IMR-90 (cell line): ENCODE measurements around the gene CC2D1A. TPM values are rescaled to one million over a fixed set of nuclear protein-coding genes. Genes with fewer than 3 reads are reported as not detected.

ENCODE experiments used
- ATAC-seq: fragments of 200-7000 bp; cut with Tn5 transposase; 2 replicates; pipeline ENCODE4 v1.9.1; 2020; ENCODE audit warnings: low read depth, mild to moderate bottlenecking, moderate library complexity
- BruUV-seq: library from RNA; stranded (reverse); fragments of 400-500 nt; replicated peaks from 2 replicates; lab custom pipeline; 2021; lab: Mats Ljungman, UMichigan
- CTCF ChIA-PET: fragments of 300-600 bp; formaldehyde crosslinking; extraction: SDS; loops from one replicate; lab custom pipeline; 2021; ENCODE audit warnings: antibody characterized with exemption; lab: Yijun Ruan, JAX
- POLR2A ChIA-PET: fragments of 300-600 bp; sonication (Branson Sonifier 250); formaldehyde crosslinking; loops from one replicate; lab custom pipeline; 2022; ENCODE audit warnings: antibody characterized with exemption; ENCODE audit not compliant: unreplicated experiment; lab: Charles Lee
- DNase-seq: peaks from one replicate; pipeline ENCODE4 v3.0.0; 2013
- H2AFZ ChIP-seq: replicated peaks from 2 replicates; pipeline ENCODE3; 2013; ENCODE audit warnings: low read length, mild to moderate bottlenecking; ENCODE audit not compliant: poor library complexity
- H2AK5ac ChIP-seq: 2 replicates; pipeline ENCODE4 v1.6.1; 2013; ENCODE audit warnings: low read depth, low read length, inconsistent platforms
- H2AK9ac ChIP-seq: replicated peaks from 2 replicates; pipeline ENCODE3; 2013; ENCODE audit warnings: mild to moderate bottlenecking, low read depth, low read length, moderate library complexity; ENCODE audit not compliant: poor library complexity
- H2BK120ac ChIP-seq: 2 replicates; pipeline ENCODE4 v1.6.1; 2013; ENCODE audit warnings: low read depth, low read length, inconsistent platforms
- H2BK15ac ChIP-seq: 3 replicates; pipeline ENCODE4 v1.6.1; 2013; ENCODE audit warnings: low read depth, low read length, inconsistent platforms
- H2BK20ac ChIP-seq: 2 replicates; pipeline ENCODE4 v1.6.1; 2013; ENCODE audit warnings: low read depth, mild to moderate bottlenecking, inconsistent platforms, low read length, moderate library complexity
- H2BK5ac ChIP-seq: 2 replicates; pipeline ENCODE4 v1.6.1; 2013; ENCODE audit warnings: mild to moderate bottlenecking, low read depth, low read length, inconsistent platforms; ENCODE audit not compliant: poor library complexity, severe bottlenecking
- H3K14ac ChIP-seq: replicated peaks from 2 replicates; pipeline ENCODE4 v1.6.1; 2013; ENCODE audit warnings: low read depth, low read length, inconsistent platforms
- H3K18ac ChIP-seq: 2 replicates; pipeline ENCODE4 v1.6.1; 2013; ENCODE audit warnings: low read depth, low read length, control low read depth
- H3K23ac ChIP-seq: 2 replicates; pipeline ENCODE4 v1.6.1; 2013; ENCODE audit warnings: low read depth, low read length, inconsistent platforms
- H3K27ac ChIP-seq: 2 replicates; pipeline ENCODE4 v1.5.1; 2013; ENCODE audit warnings: mild to moderate bottlenecking, control low read depth, low read length; ENCODE audit not compliant: insufficient read depth
- H3K27me3 ChIP-seq: 2 replicates; pipeline ENCODE4 v1.6.1; 2013; ENCODE audit warnings: low read length; ENCODE audit not compliant: control insufficient read depth, insufficient read depth
- H3K36me3 ChIP-seq: 2 replicates; pipeline ENCODE4 v1.6.1; 2013; ENCODE audit warnings: low read length, mixed read lengths; ENCODE audit not compliant: control insufficient read depth, insufficient read depth
- H3K4ac ChIP-seq: 2 replicates; pipeline ENCODE4 v1.6.1; 2013; ENCODE audit warnings: low read depth, low read length, inconsistent platforms
- H3K4me1 ChIP-seq: 2 replicates; pipeline ENCODE4 v1.6.1; 2013; ENCODE audit warnings: low read length, mixed read lengths; ENCODE audit not compliant: control insufficient read depth, insufficient read depth
- H3K4me2 ChIP-seq: 2 replicates; pipeline ENCODE4 v1.6.1; 2013; ENCODE audit warnings: low read depth, mild to moderate bottlenecking, control low read depth, low read length, moderate library complexity
- H3K4me3 ChIP-seq: 2 replicates; pipeline ENCODE4 v1.5.1; 2013; ENCODE audit warnings: low read depth, mild to moderate bottlenecking, control low read depth, low read length, moderate library complexity; ENCODE audit not compliant: insufficient read depth
- H3K56ac ChIP-seq: 2 replicates; pipeline ENCODE4 v1.6.1; 2013; ENCODE audit warnings: low read length, inconsistent platforms; ENCODE audit not compliant: insufficient read depth; ENCODE audit errors: extremely low read depth
- H3K79me1 ChIP-seq, 2 experiments: 2 replicates each; pipeline ENCODE4 v1.6.1; 2013; ENCODE audit warnings: low read length in 2 of 2, inconsistent platforms in 1 of 2, low read depth in 1 of 2
- H3K9ac ChIP-seq: 2 replicates; pipeline ENCODE4 v1.6.1; 2013; ENCODE audit warnings: low read depth, low read length, control low read depth
- H3K9me1 ChIP-seq: 2 replicates; pipeline ENCODE4 v1.6.1; 2013; ENCODE audit warnings: low read length, inconsistent platforms; ENCODE audit not compliant: insufficient read depth
- H3K9me3 ChIP-seq: 2 replicates; pipeline ENCODE4 v1.6.1; 2013; ENCODE audit warnings: low read length; ENCODE audit not compliant: control insufficient read depth, insufficient read depth
- H4K20me1 ChIP-seq: 2 replicates; pipeline ENCODE4 v1.6.1; 2013; ENCODE audit warnings: low read length, inconsistent platforms; ENCODE audit not compliant: insufficient read depth
- H4K5ac ChIP-seq: 2 replicates; pipeline ENCODE4 v1.6.1; 2013; ENCODE audit warnings: mild to moderate bottlenecking, low read depth, low read length, control low read depth
- H4K8ac ChIP-seq, 2 experiments: 2 replicates each; pipeline ENCODE4 v1.6.1; 2013; ENCODE audit warnings: low read depth in 2 of 2, low read length in 2 of 2, control low read depth in 1 of 2, inconsistent platforms in 1 of 2
- H4K91ac ChIP-seq: 2 replicates; pipeline ENCODE4 v1.6.1; 2013; ENCODE audit warnings: low read depth, low read length, inconsistent platforms; ENCODE audit not compliant: insufficient read depth
- NFE2L2 ChIP-seq: fragments of 150-350 bp; IDR thresholded peaks from 2 replicates; pipeline ENCODE4 v1.6.1; 2016; ENCODE audit warnings: low read depth, mild to moderate bottlenecking, low read length
- RFX5 ChIP-seq: IDR thresholded peaks from 2 replicates; pipeline ENCODE4 v1.8.0; 2012; ENCODE audit warnings: low read depth, mild to moderate bottlenecking, low read length, moderate library complexity
- USF2 ChIP-seq: fragments of 150-350 bp; IDR thresholded peaks from 2 replicates; pipeline ENCODE4 v1.6.1; 2017; ENCODE audit warnings: mild to moderate bottlenecking, antibody characterized with exemption, low read length, low read depth
- WGBS, 2 experiments: methylation state at CpG; one replicate each; pipeline versions ENCODE4 v1.1.5 to v1.1.7; 2013; ENCODE audit warnings: missing lambda C conversion rate in 2 of 2; ENCODE audit not compliant: insufficient read length in 1 of 2; ENCODE audit errors: extremely low coverage in 2 of 2; 5-methylcytosine and 5-hydroxymethylcytosine counted together
- dilution Hi-C: fragments of 300-500 bp; cut with HindIII; formaldehyde crosslinking; loops from one replicate; pipeline ENCODE4 v1.14.3; 2018; ENCODE audit warnings: low sequenced_read_pairs; ENCODE audit not compliant: unreplicated experiment
- in situ Hi-C: fragments of 300-500 bp; cut with MboI; formaldehyde crosslinking; loops from 3 replicates; pipeline ENCODE4 v1.14.3; 2019; ENCODE audit warnings: low sequenced_read_pairs, inconsistent platforms, mixed read lengths
- intact Hi-C: fragments of 100-400 bp; cut with micrococcal nuclease; formaldehyde crosslinking; loops from 2 replicates; pipeline ENCODE4 v1.10.0; 2022
- polyA plus RNA-seq, 3 experiments: library from polyadenylated mRNA; depleted of rRNA; stranded (reverse); fragments of >200 nt; gene quantifications; 2 replicates each; pipeline ENCODE4 v1.2.3, GENCODE V29; 2012; ENCODE audit warnings: low replicate concordance in 1 of 3
- total RNA-seq: library from RNA; depleted of rRNA; stranded (reverse); fragments of >200 nt; gene quantifications from 2 replicates; pipeline ENCODE4 v1.2.3, GENCODE V29; 2012

The CC2D1A gene
- total and polyA plus RNA-seq, 2 of the 4 experiments (the other 2 are of a cell fraction) = 4.1 to 14.7 TPM

- Histone ChIP-seq H3K36me3 (no peaks in the 10 kb centered on the region), H2BK20ac (no peak overlapping the region), H3K79me1 (peaks cover 0 to 4% of the 10 kb centered on the region in 2 experiments; a peak in 1 of 4 replicates), H3K4ac (no peak overlapping the region), H3K9ac (no peak overlapping the region), H2AK9ac (no peak overlapping the region), H4K5ac (no peak overlapping the region), H2BK120ac (no peak overlapping the region), H3K27me3 (no peaks in the 10 kb centered on the region; the same call in 1 of the 2 replicates), H3K4me2 (no peak overlapping the region), H3K27ac (no peak overlapping the region), H2AK5ac (no peak overlapping the region), H3K4me3 (no peak overlapping the region), H2AFZ (peak overlapping the region; percentile 67), H3K23ac (no peak overlapping the region), H3K9me3 (no peaks in the 10 kb centered on the region), H4K91ac (no peak overlapping the region), H3K14ac (no peak overlapping the region), H2BK15ac (no peak overlapping the region), H3K56ac (no peak overlapping the region), H3K18ac (no peak overlapping the region), H3K4me1 (peaks cover 5% of the 10 kb centered on the region), H2BK5ac (no peak overlapping the region), H4K20me1 (no peaks in the 10 kb centered on the region), H3K9me1 (no peaks in the 10 kb centered on the region), H4K8ac (no peak overlapping the region)
- intact Hi-C loops (no loop called here), dilution Hi-C loops (no loop called here), in situ Hi-C loops (no loop called here)
- DNase-seq (no peak), ATAC-seq (no peak)
- BruUV-seq = no TSS peak
- POLR2A ChIA-PET = no interaction called here
- TF ChIP-seq USF2 (peak; percentile 77), NFE2L2 (no peak), RFX5 (no peak)
- WGBS, 2 experiments = no CpG with 5 or more reads among the region's 1 CpG
- CTCF ChIA-PET = no interaction called here
Observed at GRCh38 chr19:13942023-13942684, 36.2 kb downstream of the CC2D1A start.
